Measurements from ENCODE around the gene RLF.
A peak's percentile ranks its signal among the peaks of the same experiment; 100 is the strongest.
"Not testable (repeated sequence)": the region's sequence is repeated elsewhere in the genome, so short reads cannot be mapped to it uniquely, and the experiment has no call there.

The RLF gene

GRCh38 chr1:40162753-40163441 is 1.7 kb downstream of the RLF start:
- no peak for DNase-seq (ENCODE audit: low spot score)

DNA sequence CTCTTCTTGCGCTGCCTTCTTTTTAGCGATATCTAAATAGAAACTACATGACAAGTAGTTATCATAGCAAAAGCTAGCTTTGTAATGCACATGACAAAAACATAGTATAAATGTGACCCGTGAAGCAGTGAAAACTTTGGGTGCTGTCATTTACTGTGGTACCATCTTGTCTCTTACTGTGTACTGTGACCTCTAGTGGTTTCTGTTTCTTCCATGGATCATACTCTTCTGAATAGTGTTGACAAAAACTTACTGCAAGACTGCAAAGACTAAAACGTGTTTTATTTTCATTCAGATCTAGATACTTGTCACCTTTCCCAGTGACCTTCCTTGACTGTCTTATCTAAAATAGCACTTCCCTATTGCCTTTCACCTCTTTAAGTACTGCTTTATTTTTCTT is 6.1 kb downstream of the RLF start:
- DNase-seq (ENCODE audit: low spot score) = no peak

DNA sequence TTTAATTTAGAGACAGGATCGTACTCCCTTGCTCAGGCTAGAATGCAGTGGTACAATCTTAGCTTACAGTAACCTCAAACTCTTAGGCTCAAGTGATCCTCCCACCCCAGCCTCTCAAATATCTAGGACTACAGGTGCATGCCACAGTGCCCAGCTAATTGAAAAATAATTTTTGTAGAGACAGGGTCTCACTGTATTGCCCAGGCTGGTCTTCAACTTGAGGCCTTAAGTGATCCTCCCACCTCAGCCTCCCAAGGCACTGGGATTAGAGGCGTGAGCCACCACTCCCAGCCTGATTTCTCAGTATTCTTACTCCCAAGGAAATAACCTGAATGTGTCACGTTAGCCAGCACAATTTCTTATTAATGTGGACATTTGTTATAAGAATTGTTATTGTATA is 9.8 kb downstream of the RLF start:
- no peak for DNase-seq (ENCODE audit: low spot score)

DNA sequence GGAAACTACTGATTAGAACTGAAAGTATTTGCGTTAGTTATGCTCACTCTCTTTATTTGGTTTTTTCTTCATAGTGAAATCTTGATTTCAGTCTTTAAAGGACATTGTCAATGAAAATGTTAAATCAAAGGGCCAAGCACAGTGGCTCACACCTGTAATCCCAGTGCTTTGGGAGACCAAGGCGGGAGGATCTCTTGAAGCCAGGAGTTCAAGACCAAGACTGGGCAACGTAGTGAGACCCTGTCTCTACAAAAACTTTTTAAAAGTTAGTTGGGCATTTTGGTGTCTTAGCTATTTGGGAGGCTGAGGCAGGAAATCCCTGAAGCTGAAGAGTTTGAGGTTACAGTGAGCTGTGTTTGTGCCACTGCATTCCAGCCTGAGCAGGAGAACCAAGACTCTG is 13.6 kb downstream of the RLF start:
- DNase-seq (ENCODE audit: low spot score) = no peak

GRCh38 chr1:40176989-40177388 is 15.8 kb downstream of the RLF start:
- not testable (repeated sequence) for DNase-seq (ENCODE audit: low spot score)

DNA sequence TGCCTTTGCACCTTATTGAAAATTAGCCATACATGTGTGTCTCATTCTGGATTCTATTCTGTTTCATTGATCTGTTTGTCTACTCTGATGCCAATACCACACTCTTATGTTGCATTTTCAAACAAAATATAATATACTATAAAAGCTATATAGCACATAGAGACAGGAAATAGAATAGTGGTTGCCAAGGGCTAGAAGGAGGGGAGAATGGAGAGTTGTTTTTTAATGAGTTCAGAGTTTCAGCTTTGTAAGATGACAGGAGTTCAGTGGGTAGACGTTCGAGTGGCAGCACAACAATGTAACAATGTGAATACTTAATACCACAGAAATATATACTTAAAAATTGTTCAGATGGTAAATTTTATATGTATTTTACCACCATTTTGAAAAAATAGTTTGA is 17.0 kb downstream of the RLF start:
- DNase-seq (ENCODE audit: low spot score) = no peak

- DNase-seq (ENCODE audit: low spot score) = no peak
These were observed 18.4 kb downstream of the RLF start for GRCh38 chr1:40179496-40180089.

- peak; percentile 18 for DNase-seq (ENCODE audit: low spot score)
These were observed 22.0 kb downstream of the RLF start for GRCh38 chr1:40183055-40183710.

GRCh38 chr1:40184193-40184592 is 23.0 kb downstream of the RLF start:
- no peak for DNase-seq (ENCODE audit: low spot score)

GRCh38 chr1:40185951-40186864 is 25.0 kb downstream of the RLF start:
- no peak for DNase-seq (ENCODE audit: low spot score)

GRCh38 chr1:40187399-40187798 is 26.2 kb downstream of the RLF start:
- DNase-seq (ENCODE audit: low spot score) = no peak

DNA sequence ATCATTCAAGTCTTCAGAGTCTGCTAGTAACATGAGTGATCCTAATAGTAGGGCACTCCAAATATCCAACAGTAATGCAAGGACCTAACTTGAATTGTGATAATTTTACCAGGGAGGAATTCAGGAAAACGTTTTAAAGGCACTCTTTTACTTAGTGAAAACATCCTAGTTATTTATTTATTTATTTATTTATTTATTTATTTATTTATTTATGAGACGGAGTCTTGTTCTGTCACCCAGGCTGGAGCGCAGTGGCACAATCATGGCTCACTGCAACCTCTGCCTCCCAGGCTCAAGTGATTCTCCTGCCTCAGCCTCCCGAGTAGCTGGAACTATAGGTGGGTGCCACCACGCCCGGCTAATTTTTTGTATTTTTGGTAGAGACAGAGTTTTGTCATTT is 33.5 kb downstream of the RLF start:
- DNase-seq (ENCODE audit: low spot score) = not testable (repeated sequence)

GRCh38 chr1:40197656-40198055 is 36.5 kb downstream of the RLF start:
- DNase-seq (ENCODE audit: low spot score) = no peak

DNA sequence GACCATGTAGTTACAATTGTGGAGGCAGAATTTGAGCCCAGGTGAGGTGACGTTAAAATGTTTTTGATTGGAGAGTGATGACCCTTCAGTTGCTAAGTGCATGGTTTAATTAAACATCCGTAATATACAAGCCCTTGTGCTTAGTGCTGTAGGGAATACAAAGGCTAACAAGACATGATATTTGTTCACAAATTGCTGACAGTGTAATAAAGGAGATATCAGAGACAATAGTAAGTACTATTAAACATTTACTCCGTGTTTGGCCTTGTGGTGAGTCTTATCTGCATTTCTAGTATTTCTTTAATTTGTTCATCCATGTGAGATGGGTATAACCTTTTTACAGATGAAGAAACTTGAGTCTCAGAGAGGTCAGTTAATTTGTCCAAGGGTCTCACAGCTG is 37.9 kb downstream of the RLF start:
- DNase-seq (ENCODE audit: low spot score) = no peak

- DNase-seq (ENCODE audit: low spot score) = no peak
These were observed 43.7 kb downstream of the RLF start for GRCh38 chr1:40204856-40205255.

DNA sequence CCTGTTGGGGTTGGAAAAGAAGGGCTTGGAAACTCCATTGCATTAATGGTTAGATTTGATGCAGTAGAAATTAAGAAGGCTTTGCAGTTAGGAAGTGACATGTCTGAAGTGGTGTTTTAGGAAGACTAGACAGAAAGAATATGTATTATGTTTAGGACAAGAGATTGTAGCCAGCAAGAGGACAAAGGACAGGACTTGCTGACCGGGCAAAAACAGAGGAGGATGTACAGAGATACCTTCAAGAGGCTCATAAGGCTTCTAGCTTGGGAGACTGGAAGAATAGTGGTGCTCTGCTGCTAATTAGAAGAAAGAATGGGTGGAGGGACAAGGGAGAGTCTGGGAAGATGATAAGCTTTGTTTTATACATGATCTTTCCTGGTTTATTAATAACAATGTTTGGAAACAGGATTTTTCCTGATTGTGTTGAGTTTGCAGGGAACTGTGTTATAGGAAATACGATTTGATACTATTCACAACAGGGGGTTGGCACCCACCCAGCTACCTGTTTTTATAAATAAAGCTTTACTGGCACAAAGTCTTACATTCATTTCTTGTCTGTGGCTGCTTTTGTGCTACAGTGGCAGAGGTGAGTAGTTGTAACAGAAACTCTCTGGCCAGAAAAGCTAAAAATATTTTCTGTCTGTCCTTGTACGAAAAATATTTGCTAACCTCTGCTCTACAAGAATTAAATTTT is 49.5 kb downstream of the RLF start:
- DNase-seq (ENCODE audit: low spot score) = no peak

DNA sequence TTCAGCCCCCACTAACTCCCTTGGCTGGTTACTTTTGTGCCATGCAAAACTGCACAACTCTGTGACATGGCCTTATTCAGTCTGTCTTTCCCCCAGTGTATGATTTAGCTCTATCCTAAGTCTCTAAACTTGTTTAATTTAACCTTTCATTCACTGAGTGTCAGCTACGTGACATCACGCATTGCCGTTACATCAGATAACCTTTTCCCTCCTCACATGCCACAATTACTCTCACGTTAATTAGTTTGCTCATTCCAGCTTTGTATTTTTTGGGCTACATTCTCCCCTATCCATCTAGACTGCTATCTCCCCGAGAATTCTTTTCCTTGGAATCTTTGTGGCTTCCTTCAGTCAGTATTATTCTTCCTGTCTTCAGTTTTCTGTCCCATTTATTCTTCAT is 57.1 kb downstream of the RLF start:
- no peak for DNase-seq (ENCODE audit: low spot score)

DNA sequence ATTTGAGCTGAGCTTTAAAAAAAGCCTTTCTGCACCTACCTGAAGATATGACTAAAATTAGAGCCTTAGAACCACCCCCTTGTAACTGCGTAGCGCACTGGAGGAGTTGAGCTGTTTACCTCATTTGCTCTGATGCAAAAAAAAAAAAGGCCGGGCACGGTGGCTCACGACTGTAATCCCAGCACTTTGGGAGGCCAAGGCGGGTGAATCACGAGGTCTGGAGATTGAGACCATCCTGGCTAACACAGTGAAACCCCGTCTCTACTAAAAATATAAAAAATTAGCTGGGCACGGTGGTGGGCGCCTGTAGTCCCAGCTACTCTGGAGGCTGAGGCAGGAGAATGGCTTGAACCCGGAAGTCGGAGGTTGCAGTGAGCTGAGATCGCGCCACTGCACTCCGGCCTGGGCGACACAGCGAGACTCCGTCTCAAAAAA is 60.3 kb downstream of the RLF start:
- DNase-seq (ENCODE audit: low spot score) = not testable (repeated sequence)

GRCh38 chr1:40221977-40222772 is 61.0 kb downstream of the RLF start:
- no peak for DNase-seq (ENCODE audit: low spot score)

DNA sequence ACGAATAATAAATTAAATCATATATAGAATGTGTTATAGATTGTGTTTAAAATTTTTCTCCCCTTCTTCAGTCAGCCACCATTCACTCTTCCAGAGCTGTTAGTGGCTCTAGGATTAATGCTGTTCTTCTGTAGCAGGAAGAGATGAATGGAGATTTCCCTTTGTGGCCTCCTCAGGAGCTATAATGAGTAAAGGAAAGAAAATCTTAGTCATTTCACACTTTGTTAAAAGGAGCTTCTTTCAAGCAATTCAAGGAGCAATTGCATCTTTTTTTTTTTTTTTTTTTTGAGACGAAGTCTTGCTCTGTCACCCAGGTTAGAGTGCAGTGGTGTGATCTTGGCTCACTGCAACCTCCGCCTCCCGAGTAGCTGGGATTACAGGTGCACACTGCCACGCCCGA is 62.9 kb downstream of the RLF start:
- no peak for DNase-seq (ENCODE audit: low spot score)

GRCh38 chr1:40226192-40226591 is 65.0 kb downstream of the RLF start:
- no peak for DNase-seq (ENCODE audit: low spot score)

Measured in iPS-NIHi11 (cell line).